Measurements from ENCODE around the gene INTS11.

Gene INTS11

DNA sequence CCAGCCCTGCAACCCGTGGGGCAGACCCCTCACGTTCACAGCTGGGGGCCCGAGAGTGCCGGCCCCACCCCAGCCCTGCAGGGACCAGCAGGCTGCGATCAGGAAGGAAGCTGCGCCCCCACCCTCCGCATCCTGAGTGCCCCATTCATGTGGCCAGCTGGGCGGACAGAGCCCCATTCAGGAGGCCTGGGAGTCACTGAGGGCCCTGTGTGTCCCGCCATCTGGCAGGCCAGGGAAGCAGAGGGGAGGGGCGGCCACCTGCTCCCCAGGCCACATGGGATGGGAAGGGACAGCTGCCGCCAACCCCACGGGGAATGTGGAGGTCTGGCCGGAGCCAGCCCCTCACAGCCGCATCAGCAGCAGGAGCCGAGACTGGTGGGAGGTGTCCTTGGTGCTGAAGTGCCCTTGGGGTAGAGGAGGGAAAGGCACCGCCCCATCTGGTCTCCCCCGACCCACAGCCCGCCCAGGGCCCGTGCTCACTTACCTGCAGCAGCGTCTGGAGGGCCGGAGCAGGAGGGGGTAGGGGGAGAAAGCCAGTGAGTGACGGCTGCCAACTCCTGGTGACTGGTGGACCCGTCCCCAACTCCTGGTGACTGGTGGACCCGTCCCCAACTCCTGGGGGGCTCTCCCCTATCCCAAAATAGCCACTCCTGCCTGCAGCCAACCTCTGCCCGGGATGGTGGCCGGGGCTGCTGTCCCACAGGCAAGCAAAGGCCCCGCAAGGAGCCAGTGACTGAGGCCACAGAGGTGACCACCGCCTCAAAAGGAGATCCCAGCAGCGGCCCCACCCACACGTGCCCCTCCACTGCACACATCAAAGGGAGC is 25.4 kb downstream of the INTS11 start:
- DNase-seq: no peak

- DNase-seq: no peak
These were observed 26.5 kb downstream of the INTS11 start for GRCh38 chr1:1297802-1298424.

GRCh38 chr1:1296070-1297061 is 28.1 kb downstream of the INTS11 start:
- DNase-seq: no peak

- DNase-seq: no peak
These were observed 29.1 kb downstream of the INTS11 start for GRCh38 chr1:1295154-1295923.

- DNase-seq: no peak
These were observed 30.1 kb downstream of the INTS11 start for GRCh38 chr1:1294250-1294890.

GRCh38 chr1:1293263-1294249 is 30.9 kb downstream of the INTS11 start:
- DNase-seq: no peak

DNA sequence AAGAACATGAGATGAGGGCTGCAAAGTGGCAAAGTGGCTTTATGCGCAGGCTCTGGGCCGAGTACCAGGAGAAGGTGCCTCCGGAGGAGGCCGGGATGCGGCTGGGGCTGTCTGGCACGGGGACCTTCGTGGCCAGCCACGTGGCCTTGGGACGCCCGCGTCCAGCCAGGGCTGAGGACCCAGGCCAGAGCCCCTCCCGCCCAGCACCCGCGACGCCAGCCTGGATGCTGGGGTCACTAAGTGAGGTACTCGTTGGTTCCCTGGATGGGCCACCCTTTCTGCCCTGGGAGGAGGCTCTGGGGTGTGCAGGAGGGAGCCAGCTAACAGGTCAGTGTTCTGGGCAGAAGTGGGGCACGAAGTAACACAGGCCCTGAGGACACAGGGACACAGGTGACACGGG is 31.6 kb downstream of the INTS11 start:
- DNase-seq: no peak

- DNase-seq: no peak
These were observed 32.0 kb downstream of the INTS11 start for GRCh38 chr1:1292442-1292779.

DNA sequence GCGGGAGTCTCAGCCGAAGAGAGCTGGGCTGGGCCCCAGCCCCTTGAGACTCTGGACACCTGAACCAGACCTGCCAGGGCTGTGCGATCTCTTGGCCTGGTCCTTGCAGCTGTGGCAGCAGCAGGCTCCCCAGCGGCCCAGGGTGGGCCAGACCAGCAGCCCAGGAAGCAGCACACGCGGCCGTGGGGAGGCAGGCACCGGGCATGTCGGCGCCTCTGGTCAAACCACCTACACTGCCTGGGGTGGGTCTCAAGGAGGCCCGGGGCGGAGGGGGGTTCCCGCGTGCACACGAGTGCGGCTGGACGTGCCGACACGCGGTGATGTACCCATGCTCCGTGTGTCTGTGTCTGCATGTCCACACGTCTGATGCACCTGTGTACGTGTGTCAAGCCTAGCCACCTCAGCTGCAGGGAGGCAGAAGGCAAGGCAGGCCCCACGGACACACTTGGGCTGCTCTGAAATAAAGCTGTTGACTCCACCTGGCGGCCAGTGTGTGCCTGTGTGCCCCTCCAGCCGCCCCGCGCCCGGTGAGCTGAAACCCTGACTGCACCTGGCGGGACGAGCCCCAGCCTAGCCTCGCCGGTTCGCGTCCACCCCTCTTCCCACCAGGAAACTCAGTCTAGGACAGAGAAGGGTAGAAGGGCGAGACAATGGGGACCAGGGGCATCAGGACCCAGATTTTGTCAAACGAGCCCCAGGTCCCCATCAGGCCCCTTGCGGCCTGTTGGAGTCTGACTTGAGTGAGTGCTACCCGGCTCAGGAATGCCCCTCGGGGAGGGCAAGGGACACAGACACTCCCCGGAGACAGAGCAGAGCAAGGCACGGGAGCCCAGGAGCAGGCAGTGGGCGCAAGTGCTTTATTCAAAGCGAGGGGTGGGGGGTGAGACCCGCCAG is 32.7 kb downstream of the INTS11 start:
- DNase-seq: peak; percentile 90

DNA sequence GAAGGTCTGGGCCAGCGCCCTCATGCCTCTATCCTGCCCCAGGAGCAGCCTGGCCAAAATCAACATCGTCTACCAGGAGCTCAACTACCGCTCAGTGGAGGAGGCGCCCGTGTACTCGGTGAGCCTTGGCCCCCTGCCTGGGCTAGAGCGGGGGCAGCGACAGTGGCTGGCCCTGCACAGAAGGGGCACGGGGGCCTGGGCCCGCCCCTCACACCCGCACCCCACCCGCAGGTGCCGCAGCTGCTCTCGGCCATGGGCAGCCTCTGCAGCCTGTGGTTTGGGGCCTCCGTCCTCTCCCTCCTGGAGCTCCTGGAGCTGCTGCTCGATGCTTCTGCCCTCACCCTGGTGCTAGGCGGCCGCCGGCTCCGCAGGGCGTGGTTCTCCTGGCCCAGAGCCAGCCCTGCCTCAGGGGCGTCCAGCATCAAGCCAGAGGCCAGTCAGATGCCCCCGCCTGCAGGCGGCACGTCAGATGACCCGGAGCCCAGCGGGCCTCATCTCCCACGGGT is 33.4 kb downstream of the INTS11 start:
- DNase-seq: peak; percentile 62

- peak; percentile 35 for DNase-seq
These were observed 34.2 kb downstream of the INTS11 start for GRCh38 chr1:1290238-1290731.

- no peak for DNase-seq
These were observed 37.0 kb downstream of the INTS11 start for GRCh38 chr1:1287288-1288110.

DNA sequence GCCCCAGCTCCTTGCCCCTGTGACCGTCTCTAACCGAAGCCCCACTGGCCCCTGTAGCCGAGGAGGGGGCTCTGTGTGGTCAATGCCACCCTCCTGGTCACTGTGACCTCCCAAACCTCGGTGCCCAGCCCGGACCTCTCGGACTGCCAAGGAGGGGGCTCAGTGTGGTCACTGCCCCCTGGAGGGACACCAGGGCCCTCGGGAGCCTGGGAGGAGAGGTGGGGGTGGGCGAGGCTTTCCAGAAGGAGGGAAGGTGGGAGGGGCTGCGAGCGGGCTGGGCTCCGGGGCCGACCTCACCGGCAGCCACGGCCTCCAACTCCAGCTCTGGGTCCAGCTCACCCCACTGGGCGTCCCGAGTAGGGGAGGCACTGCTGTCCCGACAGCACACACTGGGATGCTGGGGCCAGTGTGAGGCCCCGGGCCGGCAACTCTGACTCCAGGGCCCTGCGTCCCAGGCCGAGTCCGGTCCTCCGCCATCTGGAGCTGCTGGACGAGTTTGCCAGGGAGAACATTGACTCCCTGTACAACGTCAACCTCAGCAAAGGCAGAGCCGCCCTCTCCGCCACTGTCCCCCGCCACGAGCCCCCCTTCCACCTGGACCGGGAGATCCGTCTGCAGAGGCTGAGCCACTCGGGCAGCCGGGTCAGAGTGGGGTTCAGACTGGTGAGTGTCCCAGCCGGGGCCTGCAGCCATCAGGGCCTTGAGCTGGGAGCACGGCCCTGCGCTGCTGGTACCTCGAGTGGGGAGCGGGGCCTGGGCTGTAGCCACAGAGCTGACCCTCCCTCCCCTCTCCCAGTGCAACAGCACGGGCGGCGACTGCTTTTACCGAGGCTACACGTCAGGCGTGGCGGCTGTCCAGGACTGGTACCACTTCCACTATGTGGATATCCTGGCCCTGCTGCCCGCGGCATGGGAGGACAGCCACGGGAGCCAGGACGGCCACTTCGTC is 37.9 kb downstream of the INTS11 start:
- DNase-seq: no peak

DNA sequence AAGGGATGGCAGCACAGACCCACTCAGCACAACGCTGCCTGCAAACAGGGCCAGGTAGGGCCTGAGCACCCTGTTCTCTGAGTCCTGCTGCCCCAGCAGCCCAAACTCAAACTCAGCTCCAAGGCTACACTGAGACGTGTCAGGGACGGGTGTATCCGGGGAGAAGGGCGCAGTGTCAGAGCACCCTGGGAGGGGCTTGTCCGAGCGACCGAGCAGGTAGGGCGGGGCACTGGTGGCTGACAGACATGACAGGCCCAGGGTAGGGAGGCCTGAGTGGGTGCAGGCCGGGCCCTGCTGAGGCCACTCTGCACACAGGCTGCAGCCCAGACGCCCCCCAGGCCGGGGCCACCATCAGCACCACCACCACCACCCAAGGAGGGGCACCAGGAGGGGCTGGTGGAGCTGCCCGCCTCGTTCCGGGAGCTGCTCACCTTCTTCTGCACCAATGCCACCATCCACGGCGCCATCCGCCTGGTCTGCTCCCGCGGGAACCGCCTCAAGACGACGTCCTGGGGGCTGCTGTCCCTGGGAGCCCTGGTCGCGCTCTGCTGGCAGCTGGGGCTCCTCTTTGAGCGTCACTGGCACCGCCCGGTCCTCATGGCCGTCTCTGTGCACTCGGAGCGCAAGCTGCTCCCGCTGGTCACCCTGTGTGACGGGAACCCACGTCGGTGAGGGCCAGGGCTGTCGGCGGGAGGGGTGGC is 38.7 kb downstream of the INTS11 start:
- DNase-seq: no peak

GRCh38 chr1:1285102-1285571 is 39.3 kb downstream of the INTS11 start:
- no peak for DNase-seq
